ENCODE results near the gene COP1.

DNA sequence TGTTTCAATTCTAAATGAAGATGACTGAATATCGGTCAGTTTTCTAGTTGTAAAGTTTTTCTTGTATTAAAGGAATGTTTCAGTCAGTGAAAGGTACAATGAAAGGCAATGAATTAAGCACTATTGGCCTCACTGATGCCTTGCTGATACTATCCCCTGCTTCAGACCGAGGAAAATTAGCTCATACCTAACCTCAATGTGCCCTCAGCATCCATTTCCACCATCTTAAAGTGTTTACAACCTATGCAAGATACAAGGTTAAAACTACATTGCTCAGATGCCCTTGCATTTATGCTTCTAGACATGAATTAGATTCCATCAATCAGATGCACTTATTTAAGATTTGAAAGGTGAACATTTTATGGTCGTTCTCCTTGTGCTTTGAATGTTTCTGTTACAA is 184.5 kb downstream of the COP1 start:
- TF ChIP-seq ZNF274 (IDR thresholded peaks at IDR 0.05; ENCODE audit: low read depth, low read length) (no peak), POLR2A (IDR thresholded peaks at IDR 0.05; ENCODE audit: borderline replicate concordance, extremely low read depth, insufficient read depth, insufficient read length) (no peak), EZH2phosphoT487 (IDR thresholded peaks at IDR 0.05; ENCODE audit: borderline replicate concordance) (no peak), SP1 (IDR thresholded peaks at IDR 0.05; ENCODE audit: low read depth) (no peak), EZH2 (IDR thresholded peaks at IDR 0.05) (no peak)

Measured in HCT116 (cell line).